GM04503 (cell line): ENCODE results near the gene NSUN2.

Experiments used
- DNase-seq: peaks from one replicate; pipeline ENCODE4 v3.0.0-alpha.2; 2012; ENCODE audit warnings: low read depth

NSUN2 gene

GRCh38 chr5:6644794-6645241, 12.0 kb upstream of the NSUN2 start:
- DNase-seq: no peak

DNA sequence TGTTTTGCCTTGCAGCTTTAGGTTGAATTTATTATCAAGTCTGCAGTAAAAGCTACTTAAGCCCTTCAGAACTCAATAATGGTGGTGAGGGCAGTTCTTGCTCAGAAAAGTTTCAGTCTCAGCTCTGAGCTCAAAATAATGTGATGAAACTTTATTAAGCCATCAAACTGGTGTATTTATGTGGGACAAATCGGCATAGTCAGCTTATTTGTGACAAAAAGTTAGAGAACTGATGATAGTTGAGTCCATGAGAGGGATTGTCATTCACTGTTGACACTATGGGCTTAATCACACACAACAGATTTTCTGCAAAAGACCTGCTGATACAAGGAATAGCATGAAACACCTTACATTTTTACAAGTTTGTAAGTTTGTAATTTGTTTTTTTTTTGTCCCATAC, 9.8 kb upstream of the NSUN2 start:
- no peak for DNase-seq

DNA sequence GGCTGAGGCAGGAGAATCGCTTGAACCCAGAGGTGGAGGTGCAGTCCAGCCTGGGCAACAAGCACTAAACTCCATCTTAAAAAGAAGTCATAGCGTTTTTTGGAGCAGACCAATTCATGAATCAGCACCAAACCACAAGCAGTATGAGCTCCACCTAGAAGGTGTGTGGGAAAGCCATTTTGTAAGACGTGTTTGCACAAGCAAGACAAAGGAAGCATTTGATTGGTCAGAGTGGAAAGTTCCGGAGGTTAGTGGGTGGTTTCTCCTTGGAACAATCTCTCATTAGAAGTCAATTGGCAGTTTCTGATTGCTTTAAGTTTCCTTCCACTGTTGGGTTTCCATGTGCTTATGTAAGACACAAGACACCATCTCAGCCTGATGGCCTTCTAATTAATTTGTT, 5.4 kb upstream of the NSUN2 start:
- no peak for DNase-seq

GRCh38 chr5:6637590-6637989, 4.7 kb upstream of the NSUN2 start:
- no peak for DNase-seq

- no peak for DNase-seq
Observed at GRCh38 chr5:6637022-6637421, 4.2 kb upstream of the NSUN2 start.

DNA sequence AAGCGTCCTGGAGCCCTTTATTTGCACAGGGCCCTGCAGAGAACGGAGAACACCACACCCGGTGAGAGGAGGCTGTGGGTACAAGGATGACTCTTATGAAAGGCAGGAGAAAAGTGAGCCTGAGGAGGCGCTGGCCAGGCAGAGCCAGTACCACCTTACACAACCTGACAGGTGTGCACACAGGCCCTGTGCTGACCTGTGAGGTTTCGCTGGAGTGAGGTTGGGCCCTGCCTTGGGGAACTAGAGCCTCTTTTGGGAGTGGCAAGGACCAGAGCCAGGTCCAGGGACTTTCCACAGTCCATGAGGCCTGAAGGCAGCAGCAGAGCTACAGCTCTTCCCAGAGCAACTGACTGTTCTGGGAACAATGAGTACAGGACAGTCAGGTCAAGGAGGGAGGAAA, 3.4 kb upstream of the NSUN2 start:
- no peak for DNase-seq

DNA sequence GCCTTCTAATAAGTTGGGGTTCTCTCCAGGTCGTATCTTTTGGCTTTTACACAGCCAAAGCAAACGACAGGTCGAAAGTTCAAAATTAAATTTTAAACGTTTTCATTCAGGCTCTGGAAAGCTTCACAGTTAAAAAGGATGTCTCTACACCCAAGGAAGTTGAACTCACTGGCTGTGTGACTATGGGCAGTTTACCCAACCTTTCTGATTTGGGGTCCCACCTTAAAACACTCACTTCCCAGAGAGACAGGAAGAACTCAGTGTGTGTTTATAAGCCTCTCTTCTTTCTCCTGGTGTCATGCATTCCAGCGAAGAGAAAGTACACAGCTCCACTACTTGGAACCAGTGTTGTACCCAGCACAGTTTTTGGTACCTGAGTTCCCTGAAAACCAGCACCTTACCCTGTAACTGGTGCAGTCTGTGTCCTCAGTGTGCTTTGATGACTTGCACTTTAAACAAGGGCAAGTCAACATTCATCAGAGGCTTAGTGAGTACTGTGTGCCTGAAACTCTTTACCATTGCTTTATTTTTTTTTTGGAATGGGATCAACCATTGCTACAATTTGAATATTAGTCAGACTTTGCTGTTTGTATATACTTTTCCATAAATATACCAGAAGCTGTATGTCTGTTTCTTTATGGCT, 2.1 kb upstream of the NSUN2 start:
- no peak for DNase-seq

- DNase-seq: no peak
Observed at GRCh38 chr5:6634306-6634705, 1.5 kb upstream of the NSUN2 start.

DNA sequence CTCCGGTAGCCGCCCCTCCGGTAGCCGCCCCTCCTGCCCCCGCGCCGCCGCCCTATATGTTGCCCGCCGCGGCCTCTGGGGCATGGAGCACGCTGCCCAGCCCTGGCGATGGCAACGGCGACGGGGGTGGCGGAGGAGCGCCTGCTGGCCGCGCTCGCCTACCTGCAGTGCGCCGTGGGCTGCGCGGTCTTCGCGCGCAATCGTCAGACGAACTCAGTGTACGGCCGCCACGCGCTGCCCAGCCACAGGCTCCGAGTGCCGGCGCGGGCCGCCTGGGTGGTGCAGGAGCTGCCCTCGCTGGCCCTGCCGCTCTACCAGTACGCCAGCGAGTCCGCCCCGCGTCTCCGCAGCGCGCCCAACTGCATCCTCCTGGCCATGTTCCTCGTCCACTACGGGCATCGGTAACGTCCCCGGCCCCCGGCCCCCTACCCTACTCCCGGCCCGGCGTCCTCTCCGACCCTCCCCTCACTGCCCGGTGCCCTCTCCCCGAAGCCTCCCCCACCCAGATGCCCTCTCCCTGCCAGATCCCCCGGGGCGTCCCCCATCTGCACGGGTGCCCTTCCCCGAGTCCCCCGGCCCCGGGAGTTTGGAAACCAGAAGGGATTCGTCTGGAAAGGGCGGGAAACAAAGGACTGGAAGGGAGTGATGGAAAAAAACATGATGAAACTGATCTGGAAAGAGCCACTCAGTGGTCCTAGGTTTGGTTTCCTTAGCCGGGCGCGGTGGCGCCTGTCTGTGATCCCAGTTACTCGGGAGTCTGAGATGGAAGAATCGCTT, 813 bp upstream of the NSUN2 start:
- no peak for DNase-seq

DNA sequence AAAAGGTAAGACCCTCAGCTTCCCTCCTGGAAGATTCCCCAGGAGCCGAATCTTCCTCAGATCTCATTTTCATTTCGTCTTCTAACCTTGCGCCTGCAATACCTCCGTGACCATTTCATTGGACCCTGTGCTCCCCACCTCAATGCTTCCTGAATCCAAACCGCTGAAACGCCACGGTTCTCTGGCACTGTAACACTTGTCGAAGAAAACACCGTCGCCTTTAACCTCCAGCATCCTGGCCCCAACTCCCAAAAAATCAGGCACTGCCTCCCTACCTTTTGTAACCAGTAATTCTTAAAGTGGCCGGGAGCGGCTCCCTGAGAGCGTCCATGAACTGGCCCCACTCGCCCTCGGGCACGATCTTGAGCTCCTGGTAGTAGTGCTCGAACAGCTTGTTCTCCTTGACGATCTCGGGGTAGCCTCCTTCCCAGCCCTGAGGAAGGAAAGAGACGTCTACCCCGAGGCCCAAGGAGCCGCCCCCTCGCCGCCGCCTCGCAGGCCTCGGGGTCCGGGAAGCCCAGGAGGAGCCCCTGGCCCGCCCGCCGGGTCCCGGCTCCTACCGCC, 438 bp downstream of the NSUN2 start:
- DNase-seq: no peak

GRCh38 chr5:6631441-6631840, 1.4 kb downstream of the NSUN2 start:
- DNase-seq: no peak

- no peak for DNase-seq
Observed at GRCh38 chr5:6626508-6626907, 6.3 kb downstream of the NSUN2 start.

DNA sequence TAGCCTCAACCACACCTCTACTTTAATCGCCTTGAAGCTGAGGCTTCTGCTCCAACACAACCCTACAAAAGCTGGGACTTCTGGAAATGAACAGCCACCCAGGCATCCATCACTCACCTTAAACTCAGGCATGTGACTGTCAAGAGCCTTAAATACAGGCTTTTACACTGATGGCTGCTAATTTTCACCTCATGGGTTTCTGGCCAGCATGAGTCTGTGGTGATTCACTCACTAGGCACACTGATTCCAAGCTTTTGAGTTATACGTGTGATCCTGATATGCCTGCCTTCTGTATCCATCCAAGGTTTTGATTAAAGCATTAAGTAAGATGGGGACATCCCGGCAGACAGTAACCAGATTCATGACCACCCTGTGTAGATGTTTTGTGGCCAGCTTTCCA, 8.9 kb downstream of the NSUN2 start:
- no peak for DNase-seq

DNA sequence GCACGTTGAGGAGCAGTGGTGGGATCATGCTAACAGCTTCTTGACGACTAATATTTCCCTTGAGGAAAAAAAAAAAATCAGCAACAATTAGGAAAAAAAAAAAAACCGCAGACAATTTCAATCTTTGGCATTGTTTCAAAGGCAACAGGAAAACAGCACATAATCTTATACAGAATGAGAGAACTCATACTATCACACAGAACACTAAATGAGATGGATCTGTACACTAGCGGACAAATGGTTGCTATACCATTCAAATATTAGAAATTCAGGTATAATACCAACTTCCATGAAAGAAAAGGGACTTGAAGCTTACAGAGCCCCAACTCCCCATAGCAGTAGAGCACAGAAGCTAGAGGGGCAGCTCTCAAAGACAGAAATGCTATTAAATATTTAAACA, 9.6 kb downstream of the NSUN2 start:
- DNase-seq: no peak

- no peak for DNase-seq
Observed at GRCh38 chr5:6616632-6617031, 16.2 kb downstream of the NSUN2 start.

DNA sequence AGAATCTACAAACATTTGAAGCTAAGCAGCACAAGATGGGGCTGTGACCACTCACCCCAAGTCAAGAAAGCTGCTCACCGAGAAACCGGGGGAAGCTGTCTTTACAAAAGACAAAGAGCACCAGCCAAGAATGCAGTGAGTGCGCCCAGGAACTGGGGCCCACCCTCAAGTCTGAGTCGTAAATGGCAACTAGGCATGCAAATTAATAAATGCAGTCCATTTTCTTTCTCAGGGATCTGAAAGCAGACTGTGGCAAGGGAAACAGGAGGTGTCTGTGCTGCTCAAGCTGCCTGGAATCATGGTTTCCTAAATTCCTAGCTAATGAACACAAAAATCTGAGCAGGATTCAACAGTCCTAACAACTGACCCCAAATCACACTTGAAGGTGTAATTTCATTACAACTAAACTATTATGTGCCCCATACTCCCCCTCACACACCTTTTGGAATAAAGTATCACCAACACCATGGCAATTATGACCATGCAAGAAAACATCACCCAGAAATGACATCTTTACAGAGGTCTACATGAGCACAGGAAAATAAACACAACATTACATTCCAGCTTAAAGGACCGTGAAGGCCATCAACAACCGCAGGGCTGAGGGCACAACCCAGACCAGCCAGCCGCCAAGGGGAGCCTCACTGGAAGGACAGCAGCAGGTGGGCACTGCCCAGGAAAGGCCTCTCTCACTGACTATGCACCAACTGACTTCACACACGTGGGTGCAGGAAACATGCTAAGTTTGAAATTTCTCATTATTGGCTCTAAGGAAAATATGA, 17.6 kb downstream of the NSUN2 start:
- no peak for DNase-seq

DNA sequence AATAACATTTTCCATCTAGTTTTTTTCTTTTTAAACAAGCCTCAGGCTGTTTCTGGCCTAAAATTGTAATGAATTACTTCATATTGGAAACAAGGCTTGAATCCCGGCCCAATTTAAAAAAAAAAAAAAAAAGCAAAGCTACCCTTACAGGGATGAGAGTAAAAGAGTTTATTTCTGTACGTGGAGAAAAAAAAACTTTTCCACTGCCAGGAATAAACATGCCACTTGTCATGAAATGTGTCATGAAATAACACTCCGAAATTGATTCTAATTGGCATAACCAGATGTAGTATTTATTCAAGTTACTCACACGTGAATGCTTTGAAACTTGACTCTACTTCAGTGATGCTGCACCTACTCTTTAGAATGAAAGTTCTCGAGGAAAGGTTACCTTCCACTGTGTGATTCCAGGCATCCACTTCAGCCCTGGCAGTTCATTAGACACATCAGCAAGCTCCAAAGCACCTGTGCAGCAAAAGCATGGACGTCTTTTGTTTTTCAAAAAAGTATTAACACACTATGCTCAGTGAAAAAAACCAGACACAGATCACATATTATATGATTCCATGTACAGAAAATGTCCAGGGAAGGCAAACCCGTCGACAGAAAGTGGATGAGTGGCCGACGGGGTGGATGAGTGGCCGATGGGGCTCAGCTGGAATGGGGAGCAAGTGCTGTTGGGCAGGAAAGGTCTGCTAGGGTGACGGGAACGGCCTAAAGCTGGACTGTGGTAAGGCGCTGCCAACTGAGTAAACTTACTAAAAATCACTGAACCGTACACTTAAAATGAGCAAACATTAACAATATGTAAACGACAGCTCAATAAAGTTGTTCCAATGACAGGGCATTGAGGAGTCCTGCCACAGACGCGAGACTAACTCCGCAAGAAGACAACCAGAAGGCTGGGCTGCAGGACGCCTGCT, 21.2 kb downstream of the NSUN2 start:
- DNase-seq: no peak

GRCh38 chr5:6608016-6608415, 24.8 kb downstream of the NSUN2 start:
- no peak for DNase-seq

GRCh38 chr5:6607559-6607936, 25.3 kb downstream of the NSUN2 start:
- DNase-seq: no peak

GRCh38 chr5:6606884-6607558, 25.8 kb downstream of the NSUN2 start:
- DNase-seq: no peak

- DNase-seq: no peak
Observed at GRCh38 chr5:6604946-6605345, 27.9 kb downstream of the NSUN2 start.
